MM.1S (cell line): ENCODE data around the gene ADAM19.

ENCODE experiments used
- DNase-seq: peaks from one replicate; pipeline ENCODE4 v3.0.0-alpha.2; 2015
- H2AFZ ChIP-seq: fragments of 300-600 bp; sonication (generic); 2 replicates; pipeline ENCODE4 v1.6.0; 2016; ENCODE audit warnings: antibody characterized with exemption, low read length
- H3F3A ChIP-seq: fragments of 300-600 bp; sonication (generic); 2 replicates; pipeline ENCODE4 v1.6.1; 2016; ENCODE audit warnings: mild to moderate bottlenecking, antibody characterized with exemption, low read length, moderate library complexity, mixed read lengths; ENCODE audit not compliant: insufficient read depth
- H3K27ac ChIP-seq: fragments of 300-600 bp; sonication (generic); 2 replicates; pipeline ENCODE4 v1.5.1; 2016; ENCODE audit warnings: mild to moderate bottlenecking, low read length
- H3K27me3 ChIP-seq: fragments of 300-600 bp; sonication (generic); replicated peaks from 2 replicates; pipeline ENCODE4 v1.6.0; 2016; ENCODE audit warnings: low read length; ENCODE audit not compliant: insufficient read depth
- H3K36me3 ChIP-seq: fragments of 300-600 bp; sonication (generic); replicated peaks from 2 replicates; pipeline ENCODE4 v1.6.1; 2016; ENCODE audit warnings: mild to moderate bottlenecking, low read length, mixed read lengths; ENCODE audit not compliant: insufficient read depth
- H3K4me1 ChIP-seq: fragments of 300-600 bp; sonication (generic); 2 replicates; pipeline ENCODE4 v1.6.1; 2016; ENCODE audit warnings: low read length, mixed read lengths
- H3K4me2 ChIP-seq: fragments of 300-600 bp; sonication (generic); 2 replicates; pipeline ENCODE4 v1.6.0; 2016; ENCODE audit warnings: low read depth, low read length
- H3K4me3 ChIP-seq: fragments of 300-600 bp; sonication (generic); 2 replicates; pipeline ENCODE4 v1.5.1; 2016; ENCODE audit warnings: low read length, mixed read lengths
- H3K79me2 ChIP-seq: fragments of 300-600 bp; sonication (generic); 2 replicates; pipeline ENCODE4 v1.6.1; 2016; ENCODE audit warnings: mixed run types, low read length, mixed read lengths
- H3K9ac ChIP-seq: fragments of 300-600 bp; sonication (generic); 2 replicates; pipeline ENCODE4 v1.6.1; 2016; ENCODE audit warnings: low read length, mixed read lengths
- H3K9me2 ChIP-seq: fragments of 300-600 bp; sonication (generic); replicated peaks from 2 replicates; pipeline ENCODE4 v1.6.1; 2016; ENCODE audit warnings: mild to moderate bottlenecking, low read length, mixed read lengths; ENCODE audit not compliant: insufficient read depth
- H3K9me3 ChIP-seq: fragments of 300-600 bp; sonication (generic); replicated peaks from 2 replicates; pipeline ENCODE4 v1.6.1; 2016; ENCODE audit warnings: mild to moderate bottlenecking, low read length, mixed read lengths; ENCODE audit not compliant: insufficient read depth
- H4K20me1 ChIP-seq: fragments of 300-600 bp; sonication (generic); 2 replicates; pipeline ENCODE4 v1.6.1; 2016; ENCODE audit warnings: mild to moderate bottlenecking, low read length, moderate library complexity, mixed read lengths; ENCODE audit not compliant: insufficient read depth
- CTCF ChIP-seq: fragments of 300-600 bp; sonication (generic); IDR thresholded peaks from 2 replicates; pipeline ENCODE4 v1.5.1; 2016; ENCODE audit warnings: antibody characterized with exemption, low read length, mixed read lengths
- EZH2 ChIP-seq: fragments of 300-600 bp; sonication (generic); optimal IDR thresholded peaks from 2 replicates; pipeline ENCODE3; 2017; ENCODE audit warnings: low read depth, mild to moderate bottlenecking, antibody characterized with exemption, low read length, mixed read lengths
- EZH2phosphoT487 ChIP-seq: fragments of 300-600 bp; sonication (generic); IDR thresholded peaks from 2 replicates; pipeline ENCODE4 v1.6.1; 2018; ENCODE audit warnings: antibody characterized with exemption, low read length

ADAM19 gene

GRCh38 chr5:157558681-157559080 is 16.9 kb downstream of the ADAM19 start:
- TF ChIP-seq EZH2phosphoT487 (no peak), EZH2 (no peak), CTCF (no peak)
- Histone ChIP-seq H4K20me1 (no peaks in the 10 kb centered on the region), H3K4me2 (no peak overlapping the region), H3K9ac (no peak overlapping the region), H3K9me3 (no peaks in the 10 kb centered on the region), H3K27me3 (no peaks in the 10 kb centered on the region), H3K27ac (no peak overlapping the region), H3K36me3 (no peaks in the 10 kb centered on the region), H3K4me1 (no peaks in the 10 kb centered on the region), H2AFZ (no peak overlapping the region), H3K79me2 (no peaks in the 10 kb centered on the region), H3K9me2 (no peaks in the 10 kb centered on the region), H3K4me3 (no peak overlapping the region), H3F3A (no peaks in the 10 kb centered on the region)
- DNase-seq = no peak

- Histone ChIP-seq H3K27ac (no peak overlapping the region), H3K36me3 (no peaks in the 10 kb centered on the region), H3K79me2 (no peaks in the 10 kb centered on the region)
Observed at GRCh38 chr5:157558041-157558595, 17.5 kb downstream of the ADAM19 start.

GRCh38 chr5:157556615-157557418 is 18.8 kb downstream of the ADAM19 start:
- H3K9me2 ChIP-seq = no peaks in the 10 kb centered on the region
- H3F3A ChIP-seq = no peaks in the 10 kb centered on the region
- H3K27ac ChIP-seq = no peak overlapping the region
- no peaks in the 10 kb centered on the region for H3K4me1 ChIP-seq
- H3K9ac ChIP-seq = no peak overlapping the region
- DNase-seq = no peak
- H4K20me1 ChIP-seq = no peaks in the 10 kb centered on the region
- H3K4me2 ChIP-seq = no peak overlapping the region
- no peaks in the 10 kb centered on the region for H3K27me3 ChIP-seq
- H2AFZ ChIP-seq = no peak overlapping the region
- H3K4me3 ChIP-seq = no peak overlapping the region
- no peak for TF ChIP-seq EZH2
- TF ChIP-seq EZH2phosphoT487 = no peak
- no peak for TF ChIP-seq CTCF
- no peaks in the 10 kb centered on the region for H3K79me2 ChIP-seq
- H3K9me3 ChIP-seq = no peaks in the 10 kb centered on the region
- H3K36me3 ChIP-seq = no peaks in the 10 kb centered on the region

More at GRCh38 chr5:157558041-157558595, 17.5 kb downstream of the ADAM19 start:
- H3F3A ChIP-seq = no peaks in the 10 kb centered on the region
- no peak for DNase-seq
- H2AFZ ChIP-seq = no peak overlapping the region
- H3K4me3 ChIP-seq = no peak overlapping the region
- no peak for TF ChIP-seq EZH2phosphoT487
- no peak for TF ChIP-seq CTCF
- no peak for TF ChIP-seq EZH2
- no peak overlapping the region for H3K9ac ChIP-seq
- no peaks in the 10 kb centered on the region for H3K27me3 ChIP-seq
- no peaks in the 10 kb centered on the region for H4K20me1 ChIP-seq
- no peaks in the 10 kb centered on the region for H3K9me3 ChIP-seq
- H3K4me1 ChIP-seq = no peaks in the 10 kb centered on the region
- H3K9me2 ChIP-seq = no peaks in the 10 kb centered on the region
- H3K4me2 ChIP-seq = no peak overlapping the region
